Activated CD4-positive, alpha-beta memory T cell treated with anti-CD3 and anti-CD28 coated beads for 36 hours (primary cell): ENCODE results near the gene NAV2. TPM values are rescaled to one million over a fixed set of nuclear protein-coding genes. Genes with fewer than 3 reads are reported as not detected.

Experiments
- CTCF ChIA-PET: fragments of 350-600 bp; sonication (Branson Sonifier 250); formaldehyde crosslinking; loops from one replicate; lab custom pipeline; 2021; ENCODE audit warnings: antibody characterized with exemption, inconsistent platforms; lab: Charles Lee
- POLR2A ChIA-PET: fragments of 350-600 bp; sonication (Branson Sonifier 250); formaldehyde crosslinking; loops from one replicate; lab custom pipeline; 2021; ENCODE audit warnings: antibody characterized with exemption; lab: Charles Lee
- DNase-seq: peaks from one replicate; pipeline ENCODE4 v3.0.0-alpha.2; 2020
- H3K27ac Mint-ChIP-seq: one replicate; pipeline ENCODE4 v1.8.0; 2021; ENCODE audit warnings: mixed read lengths
- H3K27me3 Mint-ChIP-seq: one replicate; pipeline ENCODE4 v1.8.0; 2021; ENCODE audit warnings: mixed read lengths
- H3K36me3 Mint-ChIP-seq: one replicate; pipeline ENCODE4 v1.8.0; 2021; ENCODE audit warnings: mixed read lengths
- H3K4me1 Mint-ChIP-seq: one replicate; pipeline ENCODE4 v1.8.0; 2021; ENCODE audit warnings: low read depth, mixed read lengths
- H3K4me3 Mint-ChIP-seq: one replicate; pipeline ENCODE4 v1.8.0; 2021; ENCODE audit warnings: mild to moderate bottlenecking, mixed read lengths
- H3K9me3 Mint-ChIP-seq: one replicate; pipeline ENCODE4 v1.8.0; 2021; ENCODE audit warnings: mixed read lengths
- intact Hi-C: fragments of 100-400 bp; cut with micrococcal nuclease; formaldehyde crosslinking; loops from one replicate; pipeline ENCODE4 v1.15.1; 2023
- total RNA-seq, 2 experiments: library from RNA; stranded (reverse); gene quantifications; one replicate each; pipeline ENCODE4 v1.2.3, GENCODE V29; 2021

The NAV2 gene
- total RNA-seq, 2 experiments from 2014 or later: 0.75 to 0.86 TPM

DNA sequence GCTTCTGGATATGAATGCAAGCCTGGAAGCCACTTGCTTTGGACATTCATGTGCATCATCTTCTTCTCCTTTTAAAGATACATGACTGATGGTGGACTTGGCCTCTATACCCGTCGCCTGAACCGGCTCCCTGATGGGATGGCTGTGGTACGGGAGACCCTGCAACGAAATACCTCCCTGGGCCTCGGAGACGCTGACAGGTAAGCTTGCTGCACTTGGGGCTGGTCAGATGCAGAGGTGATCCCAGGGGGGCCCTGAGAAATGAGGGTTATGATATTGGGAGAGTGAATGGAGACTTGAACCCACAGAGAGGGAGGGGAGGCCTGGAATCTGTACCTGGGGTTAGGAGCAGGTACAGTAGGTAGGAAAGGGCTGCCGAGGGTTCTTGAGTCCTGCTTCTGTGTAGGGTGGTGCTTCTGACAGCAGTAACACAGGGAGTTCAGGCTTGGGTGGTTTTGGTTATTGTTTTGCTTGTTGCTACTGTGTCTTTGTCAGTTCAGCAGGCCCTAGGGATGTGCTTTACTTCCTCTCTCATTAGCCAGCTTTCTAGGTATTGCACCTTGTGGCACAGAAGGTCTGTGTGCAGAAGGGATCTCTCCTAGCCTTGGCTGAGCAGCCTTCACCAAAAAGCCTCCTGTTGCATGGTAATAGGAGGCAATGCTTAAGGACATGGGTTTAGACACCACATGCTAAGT lies 271.6 kb downstream of the NAV2 start:
- H3K4me1 Mint-ChIP-seq: peaks cover 3% of the 10 kb centered on the region
- H3K36me3 Mint-ChIP-seq: no peaks in the 10 kb centered on the region
- no peak overlapping the region for H3K27ac Mint-ChIP-seq
- CTCF ChIA-PET: no interaction called here
- no peak overlapping the region for H3K4me3 Mint-ChIP-seq
- no peaks in the 10 kb centered on the region for H3K9me3 Mint-ChIP-seq
- intact Hi-C loops: no loop called here
- DNase-seq: no peak
- no peaks in the 10 kb centered on the region for H3K27me3 Mint-ChIP-seq
- POLR2A ChIA-PET: no interaction called here

DNA sequence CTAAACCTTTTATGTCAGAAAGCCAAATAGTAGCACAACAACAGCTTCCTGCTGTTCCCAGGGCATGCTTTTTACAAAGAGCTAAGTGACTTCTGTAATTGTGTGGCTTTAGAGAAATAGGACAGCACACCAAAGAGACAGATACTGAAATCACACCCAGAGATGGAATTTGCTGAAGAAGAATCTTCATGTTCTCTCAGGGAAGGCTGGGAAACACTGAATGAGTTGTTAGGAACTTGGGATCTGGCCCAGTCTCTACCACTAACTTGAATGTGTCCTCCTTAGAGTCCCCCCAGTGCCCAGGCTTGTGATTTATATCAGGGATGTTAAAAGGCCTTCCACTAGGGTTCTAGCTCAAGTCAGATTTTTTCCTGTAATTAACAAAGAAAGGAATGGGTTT lies 272.5 kb downstream of the NAV2 start:
- H3K4me3 Mint-ChIP-seq: no peak overlapping the region
- intact Hi-C loops: no loop called here
- H3K4me1 Mint-ChIP-seq: no peaks in the 10 kb centered on the region
- no peak for DNase-seq
- H3K27ac Mint-ChIP-seq: no peak overlapping the region
- ChIA-PET CTCF (interaction anchor here (1.1 kb wide), 1 partner anchor 143 kb away, joined by 5 read pairs; no protein-coding TSS in a partner anchor), POLR2A (no interaction called here)
- H3K36me3 Mint-ChIP-seq: no peaks in the 10 kb centered on the region
- H3K9me3 Mint-ChIP-seq: no peaks in the 10 kb centered on the region
- H3K27me3 Mint-ChIP-seq: no peaks in the 10 kb centered on the region

DNA sequence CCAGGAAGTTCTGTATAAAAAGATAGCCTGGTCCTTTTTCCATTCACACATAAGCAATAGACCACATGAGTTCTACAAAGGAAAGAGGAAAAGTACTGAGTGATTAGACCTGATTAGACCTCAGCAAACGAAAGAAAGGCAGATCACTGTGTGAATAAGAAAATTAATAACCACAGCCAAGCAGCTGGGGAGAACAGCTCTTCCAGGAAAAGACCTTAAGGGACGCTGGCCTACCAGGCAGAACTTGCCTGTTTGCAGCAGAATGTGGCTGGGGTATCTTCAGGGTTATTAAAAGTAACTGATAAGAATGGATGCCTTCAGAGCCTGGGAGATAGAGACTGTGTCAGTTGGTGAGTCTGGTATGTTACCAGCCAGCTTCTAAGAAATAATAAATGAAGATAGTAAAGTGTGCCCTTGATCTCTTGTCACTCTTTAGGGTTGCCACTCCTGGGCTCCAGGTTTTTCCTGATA lies 274.7 kb downstream of the NAV2 start:
- no peak for DNase-seq
- ChIA-PET CTCF (no interaction called here), POLR2A (interaction anchor here (0.7 kb wide), 1 partner anchor 51 kb away, joined by 3 read pairs; no protein-coding TSS in a partner anchor)
- Mint-ChIP-seq H3K27ac (no peak overlapping the region), H3K9me3 (no peaks in the 10 kb centered on the region), H3K4me1 (no peaks in the 10 kb centered on the region), H3K36me3 (no peaks in the 10 kb centered on the region), H3K27me3 (no peaks in the 10 kb centered on the region), H3K4me3 (no peak overlapping the region)
- intact Hi-C loops: no loop called here

DNA sequence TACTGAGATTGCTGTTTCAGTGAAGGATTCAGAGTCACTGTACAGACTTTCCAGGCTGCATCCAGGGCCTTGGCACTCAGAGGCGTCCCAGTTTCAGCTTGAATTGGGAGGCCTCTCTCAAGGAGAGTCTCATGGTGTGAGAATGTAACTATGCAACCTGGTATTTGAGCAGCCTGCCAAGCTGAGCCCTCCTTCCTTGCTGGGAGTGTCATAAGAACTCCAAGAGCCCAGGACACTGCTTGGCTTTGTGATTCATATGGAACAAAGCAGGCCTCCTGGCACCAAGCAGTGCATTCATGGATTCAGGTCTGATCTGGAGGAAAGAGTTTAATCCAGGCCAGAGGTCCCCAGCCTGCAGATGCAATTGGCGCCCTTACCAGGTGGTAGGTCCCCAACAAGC lies 276.0 kb downstream of the NAV2 start:
- Mint-ChIP-seq H3K9me3 (no peaks in the 10 kb centered on the region), H3K27ac (no peak overlapping the region), H3K4me3 (no peak overlapping the region), H3K4me1 (no peaks in the 10 kb centered on the region), H3K27me3 (no peaks in the 10 kb centered on the region), H3K36me3 (no peaks in the 10 kb centered on the region)
- POLR2A ChIA-PET: no interaction called here
- intact Hi-C loops: no loop called here
- CTCF ChIA-PET: no interaction called here
- no peak for DNase-seq

DNA sequence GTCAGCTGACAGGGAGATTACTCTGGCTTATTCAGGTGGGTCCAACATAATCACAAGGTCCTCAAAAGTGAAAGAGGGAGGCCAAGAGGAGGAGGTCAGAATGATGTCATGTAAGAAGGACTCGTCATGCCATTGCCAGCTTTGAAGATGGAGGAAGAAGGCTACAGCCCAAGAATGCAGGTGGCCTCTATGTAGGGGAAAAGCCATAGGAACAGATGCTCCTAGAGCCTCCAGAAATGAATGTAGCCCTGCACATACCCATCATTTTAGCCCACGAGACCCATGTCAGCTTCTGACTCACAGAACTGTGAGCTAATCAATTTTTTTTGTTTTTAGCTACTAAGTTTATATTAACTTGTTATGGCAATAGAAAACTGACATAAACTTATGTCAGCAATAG lies 276.6 kb downstream of the NAV2 start:
- no peaks in the 10 kb centered on the region for H3K27me3 Mint-ChIP-seq
- no peaks in the 10 kb centered on the region for H3K9me3 Mint-ChIP-seq
- no peak overlapping the region for H3K4me3 Mint-ChIP-seq
- H3K27ac Mint-ChIP-seq: no peak overlapping the region
- H3K36me3 Mint-ChIP-seq: no peaks in the 10 kb centered on the region
- no peaks in the 10 kb centered on the region for H3K4me1 Mint-ChIP-seq
- POLR2A ChIA-PET: no interaction called here
- intact Hi-C loops: no loop called here
- DNase-seq: no peak
- CTCF ChIA-PET: no interaction called here

DNA sequence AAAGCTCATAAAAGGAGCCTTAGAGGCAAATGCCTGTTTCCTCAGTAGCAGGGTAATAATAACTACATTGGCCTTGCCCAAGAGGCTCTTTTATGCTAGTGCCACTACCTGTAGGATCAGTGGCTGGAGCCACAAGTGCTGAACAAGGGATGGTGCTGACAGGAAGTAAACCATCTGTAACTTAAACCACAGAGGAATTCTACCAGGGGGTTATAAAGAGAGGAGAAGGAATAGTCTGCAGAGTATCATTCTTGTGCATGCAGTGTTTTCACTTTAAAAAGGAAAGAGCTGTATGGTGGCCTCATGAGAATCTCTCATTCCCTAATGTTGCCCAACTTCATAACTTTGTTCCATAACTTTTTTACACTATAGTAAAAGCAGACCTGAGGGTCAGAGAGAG lies 279.5 kb downstream of the NAV2 start:
- H3K4me3 Mint-ChIP-seq: no peak overlapping the region
- H3K36me3 Mint-ChIP-seq: no peaks in the 10 kb centered on the region
- ChIA-PET CTCF (no interaction called here), POLR2A (no interaction called here)
- H3K27ac Mint-ChIP-seq: no peak overlapping the region
- H3K9me3 Mint-ChIP-seq: no peaks in the 10 kb centered on the region
- intact Hi-C loops: no loop called here
- no peak for DNase-seq
- no peaks in the 10 kb centered on the region for H3K4me1 Mint-ChIP-seq
- H3K27me3 Mint-ChIP-seq: no peaks in the 10 kb centered on the region

DNA sequence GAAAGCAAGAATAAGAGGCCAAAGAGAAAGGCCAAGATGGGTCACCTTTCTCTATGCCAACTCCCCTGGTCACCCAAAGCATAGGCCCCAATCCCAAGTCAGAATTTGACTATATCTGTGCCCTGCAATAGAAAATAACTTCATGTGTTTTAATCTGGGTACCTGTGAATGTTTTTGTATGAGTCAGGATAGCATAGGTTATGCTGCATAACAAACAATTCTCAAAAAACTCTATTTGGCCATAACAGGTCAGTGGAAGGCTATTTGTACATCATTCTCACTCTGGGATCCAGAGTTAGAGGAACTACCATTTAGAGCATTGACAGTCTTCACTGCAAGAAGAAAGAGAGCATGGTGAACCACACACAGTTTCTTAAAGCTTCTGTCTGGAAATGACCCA lies 280.4 kb downstream of the NAV2 start:
- POLR2A ChIA-PET: no interaction called here
- no peaks in the 10 kb centered on the region for H3K4me1 Mint-ChIP-seq
- intact Hi-C loops: no loop called here
- no peaks in the 10 kb centered on the region for H3K27me3 Mint-ChIP-seq
- H3K27ac Mint-ChIP-seq: no peak overlapping the region
- H3K36me3 Mint-ChIP-seq: no peaks in the 10 kb centered on the region
- H3K9me3 Mint-ChIP-seq: no peaks in the 10 kb centered on the region
- H3K4me3 Mint-ChIP-seq: no peak overlapping the region
- CTCF ChIA-PET: no interaction called here
- no peak for DNase-seq

DNA sequence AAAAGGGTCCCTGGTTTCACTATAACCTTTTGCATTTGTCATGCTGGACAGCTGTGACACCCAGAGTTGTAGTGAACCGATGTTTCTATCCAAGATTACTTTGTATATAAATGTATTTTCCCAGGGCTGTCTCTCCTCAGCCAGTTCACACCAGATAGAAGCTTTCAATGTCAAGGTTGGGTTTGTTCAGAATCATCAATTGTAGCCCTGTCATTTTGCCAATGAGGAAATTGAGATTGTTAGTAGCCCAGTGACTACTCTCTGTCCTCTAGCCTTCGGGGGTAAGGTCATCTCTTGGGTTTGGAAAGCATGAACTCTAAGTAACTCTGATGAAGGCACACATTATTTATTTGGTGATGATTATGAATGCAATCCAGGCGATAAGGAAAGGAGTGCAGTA lies 282.0 kb downstream of the NAV2 start:
- Mint-ChIP-seq H3K4me1 (no peaks in the 10 kb centered on the region), H3K36me3 (no peaks in the 10 kb centered on the region)
- POLR2A ChIA-PET: no interaction called here

DNA sequence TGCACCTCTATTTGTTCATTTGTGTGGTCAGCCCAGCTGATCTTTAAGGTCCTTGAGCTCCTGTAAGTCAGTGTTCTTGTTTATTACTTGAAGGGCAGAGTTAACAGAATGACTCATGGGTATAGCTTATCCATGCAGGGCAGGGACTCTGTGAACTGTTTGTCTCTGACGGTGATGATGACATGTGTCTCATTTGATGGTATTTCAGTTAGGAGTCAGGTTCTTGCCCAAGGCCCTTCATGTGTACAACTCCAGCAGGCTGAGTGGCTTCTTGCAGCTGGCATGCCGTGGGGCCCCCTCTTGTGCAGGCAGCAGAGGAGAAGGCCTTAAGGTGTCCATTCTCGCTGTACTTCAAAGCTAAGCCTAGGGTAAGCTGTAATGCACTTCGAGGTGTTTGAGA lies 282.5 kb downstream of the NAV2 start:
- no peak for DNase-seq
- Mint-ChIP-seq H3K4me1 (no peaks in the 10 kb centered on the region), H3K9me3 (no peaks in the 10 kb centered on the region), H3K4me3 (no peak overlapping the region), H3K27ac (no peak overlapping the region), H3K36me3 (no peaks in the 10 kb centered on the region), H3K27me3 (peaks cover 2% of the 10 kb centered on the region)
- intact Hi-C loops: no loop called here
- ChIA-PET CTCF (no interaction called here), POLR2A (no interaction called here)

More for the DNA sequence above, 282.0 kb downstream of the NAV2 start:
- intact Hi-C loops: no loop called here
- CTCF ChIA-PET: no interaction called here
- no peaks in the 10 kb centered on the region for H3K27me3 Mint-ChIP-seq
- H3K9me3 Mint-ChIP-seq: no peaks in the 10 kb centered on the region
- H3K4me3 Mint-ChIP-seq: no peak overlapping the region
- H3K27ac Mint-ChIP-seq: no peak overlapping the region
- no peak for DNase-seq

DNA sequence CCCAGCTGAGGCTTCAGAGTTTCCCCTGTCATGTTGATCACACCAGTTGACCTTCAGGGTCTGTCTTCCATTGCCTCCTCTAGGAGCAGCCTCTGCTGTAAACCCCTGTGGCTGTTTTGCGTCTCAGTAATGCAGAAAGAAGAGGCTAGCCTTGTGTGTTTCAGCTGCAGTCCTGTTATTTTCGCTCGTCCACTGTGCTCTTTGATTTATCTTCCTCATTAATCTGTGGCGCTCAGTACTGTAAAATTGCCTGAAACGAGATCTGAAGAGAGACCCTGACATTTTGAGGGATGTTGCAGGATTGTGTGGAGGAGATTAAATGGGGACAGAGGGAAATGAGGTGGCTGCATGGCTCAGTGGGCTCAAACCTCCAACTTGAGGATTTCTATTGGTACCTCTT lies 283.9 kb downstream of the NAV2 start:
- Mint-ChIP-seq H3K27ac (no peak overlapping the region), H3K4me1 (no peaks in the 10 kb centered on the region), H3K36me3 (no peaks in the 10 kb centered on the region), H3K27me3 (peaks cover 2% of the 10 kb centered on the region), H3K9me3 (no peaks in the 10 kb centered on the region), H3K4me3 (no peak overlapping the region)
- ChIA-PET CTCF (no interaction called here), POLR2A (no interaction called here)
- no peak for DNase-seq
- intact Hi-C loops: no loop called here

DNA sequence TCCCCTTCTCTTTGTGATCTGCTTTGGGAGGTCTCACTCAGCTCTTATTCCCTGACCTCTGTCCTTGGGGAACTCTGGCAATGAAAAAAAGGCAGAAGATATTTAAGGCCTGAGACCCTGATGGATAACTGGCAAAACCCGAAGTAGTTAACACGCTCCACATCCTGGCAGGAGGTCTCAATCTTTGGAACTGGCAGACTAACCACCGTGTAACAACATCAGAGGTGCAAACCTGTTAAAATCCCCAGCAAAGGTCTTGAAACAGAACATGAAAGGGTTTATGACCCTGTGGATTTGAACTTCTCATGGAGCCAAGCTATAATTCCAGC lies 287.3 kb downstream of the NAV2 start:
- Mint-ChIP-seq H3K36me3 (no peaks in the 10 kb centered on the region), H3K27me3 (peaks cover 2% of the 10 kb centered on the region), H3K27ac (no peak overlapping the region), H3K4me1 (no peaks in the 10 kb centered on the region), H3K9me3 (no peaks in the 10 kb centered on the region), H3K4me3 (no peak overlapping the region)
- CTCF ChIA-PET: interaction anchor here (0.9 kb wide), 1 partner anchor 48 kb away, joined by 4 read pairs; no protein-coding TSS in a partner anchor
- intact Hi-C loops: no loop called here
- POLR2A ChIA-PET: no interaction called here
- DNase-seq: no peak

DNA sequence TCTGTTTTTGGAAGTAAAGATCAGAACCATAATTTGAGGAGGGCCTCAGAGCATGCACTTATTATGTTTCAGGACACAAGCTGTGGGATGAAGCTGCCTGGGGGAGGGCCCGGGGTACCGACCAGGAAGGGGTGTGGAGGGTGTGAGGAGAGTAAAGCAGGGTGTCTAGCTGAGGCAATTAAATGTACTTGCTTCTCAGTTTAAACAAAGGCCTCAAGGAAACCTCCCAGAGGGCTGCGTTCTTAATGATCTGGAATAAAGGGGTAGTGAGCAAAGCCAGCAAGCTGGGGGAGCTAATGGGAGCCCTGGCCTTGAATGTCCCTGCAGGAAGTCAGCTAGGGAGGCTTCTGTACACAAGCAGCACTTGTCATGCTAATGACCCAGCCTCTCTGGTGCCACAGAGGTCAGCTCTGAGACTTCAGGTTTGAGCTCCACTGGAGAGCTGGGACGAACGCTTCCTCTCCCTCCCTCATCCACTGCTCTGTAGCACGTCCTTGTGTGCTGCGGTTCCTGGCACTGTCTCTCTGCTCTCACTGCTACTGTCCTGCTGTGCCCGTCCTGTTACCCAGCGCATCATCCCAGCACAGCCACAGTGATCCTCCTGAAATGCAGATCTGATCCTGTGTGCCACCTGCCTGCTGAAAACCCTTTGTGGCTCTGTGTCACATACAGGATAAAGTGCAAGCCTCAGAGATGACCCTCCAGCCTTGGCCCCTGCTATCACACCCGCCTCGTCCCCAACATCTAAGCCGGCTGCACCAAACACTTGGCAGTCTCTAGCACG lies 287.9 kb downstream of the NAV2 start:
- DNase-seq: no peak
- Mint-ChIP-seq H3K27me3 (peaks cover 2% of the 10 kb centered on the region), H3K27ac (no peak overlapping the region), H3K4me3 (no peak overlapping the region), H3K9me3 (no peaks in the 10 kb centered on the region), H3K36me3 (no peaks in the 10 kb centered on the region), H3K4me1 (no peaks in the 10 kb centered on the region)
- POLR2A ChIA-PET: no interaction called here
- CTCF ChIA-PET: interaction anchor here (0.9 kb wide), 1 partner anchor 48 kb away, joined by 4 read pairs; no protein-coding TSS in a partner anchor
- intact Hi-C loops: no loop called here
